PFSK-1 (cell line): Measurements from ENCODE around the gene NRXN3.

Experiments
- POLR2AphosphoS5 ChIP-seq: IDR thresholded peaks from 2 replicates; pipeline ENCODE4 v1.6.1; 2012; ENCODE audit warnings: low read depth, mild to moderate bottlenecking, control low read depth, low read length, moderate library complexity
- SIN3A ChIP-seq: IDR thresholded peaks from 2 replicates; pipeline ENCODE4 v1.6.1; 2012; ENCODE audit warnings: mild to moderate bottlenecking, low read length, moderate library complexity, borderline replicate concordance; ENCODE audit not compliant: insufficient read depth
- TAF1 ChIP-seq: IDR thresholded peaks from 2 replicates; pipeline ENCODE4 v1.6.1; 2012; ENCODE audit warnings: low read length, control low read depth, borderline replicate concordance; ENCODE audit not compliant: insufficient read depth
- TF ChIP-seq, protein P1 (sequence below), 2 experiments: IDR thresholded peaks; 2 replicates each; pipeline versions ENCODE4 v1.6.1 to v1.8.0; 2011 to 2012; ENCODE audit warnings: low read depth in 2 of 2, low read length in 2 of 2, control low read depth in 1 of 2, inconsistent platforms in 1 of 2, mild to moderate bottlenecking in 1 of 2, moderate library complexity in 1 of 2; ENCODE audit not compliant: insufficient read depth in 1 of 2

DNA sequence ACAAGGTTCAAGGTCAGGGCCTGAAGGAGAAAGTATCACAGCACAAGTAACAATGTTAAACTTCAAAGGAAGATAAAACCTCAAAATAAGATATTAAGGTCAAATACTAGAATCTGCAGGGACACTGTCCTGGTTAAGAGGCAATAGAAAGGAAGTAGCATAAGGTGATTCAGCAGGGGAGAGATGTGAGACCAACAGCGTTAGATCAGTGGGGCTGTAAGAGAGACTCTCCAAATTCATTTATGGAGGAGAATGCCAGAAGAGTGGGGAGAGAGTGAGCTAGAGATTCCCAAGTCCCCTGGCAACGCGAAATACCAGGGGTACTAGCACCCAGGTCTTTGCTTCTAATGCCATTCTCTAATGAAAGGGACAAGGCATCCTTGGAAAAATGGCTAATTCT lies 1430.2 kb downstream of the NRXN3 start:
- TF ChIP-seq TAF1 (no peak), POLR2AphosphoS5 (no peak), SIN3A (no peak)
- TF ChIP-seq, protein P1, sequence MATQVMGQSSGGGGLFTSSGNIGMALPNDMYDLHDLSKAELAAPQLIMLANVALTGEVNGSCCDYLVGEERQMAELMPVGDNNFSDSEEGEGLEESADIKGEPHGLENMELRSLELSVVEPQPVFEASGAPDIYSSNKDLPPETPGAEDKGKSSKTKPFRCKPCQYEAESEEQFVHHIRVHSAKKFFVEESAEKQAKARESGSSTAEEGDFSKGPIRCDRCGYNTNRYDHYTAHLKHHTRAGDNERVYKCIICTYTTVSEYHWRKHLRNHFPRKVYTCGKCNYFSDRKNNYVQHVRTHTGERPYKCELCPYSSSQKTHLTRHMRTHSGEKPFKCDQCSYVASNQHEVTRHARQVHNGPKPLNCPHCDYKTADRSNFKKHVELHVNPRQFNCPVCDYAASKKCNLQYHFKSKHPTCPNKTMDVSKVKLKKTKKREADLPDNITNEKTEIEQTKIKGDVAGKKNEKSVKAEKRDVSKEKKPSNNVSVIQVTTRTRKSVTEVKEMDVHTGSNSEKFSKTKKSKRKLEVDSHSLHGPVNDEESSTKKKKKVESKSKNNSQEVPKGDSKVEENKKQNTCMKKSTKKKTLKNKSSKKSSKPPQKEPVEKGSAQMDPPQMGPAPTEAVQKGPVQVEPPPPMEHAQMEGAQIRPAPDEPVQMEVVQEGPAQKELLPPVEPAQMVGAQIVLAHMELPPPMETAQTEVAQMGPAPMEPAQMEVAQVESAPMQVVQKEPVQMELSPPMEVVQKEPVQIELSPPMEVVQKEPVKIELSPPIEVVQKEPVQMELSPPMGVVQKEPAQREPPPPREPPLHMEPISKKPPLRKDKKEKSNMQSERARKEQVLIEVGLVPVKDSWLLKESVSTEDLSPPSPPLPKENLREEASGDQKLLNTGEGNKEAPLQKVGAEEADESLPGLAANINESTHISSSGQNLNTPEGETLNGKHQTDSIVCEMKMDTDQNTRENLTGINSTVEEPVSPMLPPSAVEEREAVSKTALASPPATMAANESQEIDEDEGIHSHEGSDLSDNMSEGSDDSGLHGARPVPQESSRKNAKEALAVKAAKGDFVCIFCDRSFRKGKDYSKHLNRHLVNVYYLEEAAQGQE (IDR thresholded peaks at IDR 0.05; ENCODE audit: insufficient read depth in 1 of 2, low read depth in 2 of 2, low read length in 2 of 2), result no peak
